Thyroid gland (tissue), 4 donors: Measurements from ENCODE around the gene C10orf105. TPM values are rescaled to one million over a fixed set of nuclear protein-coding genes. Genes with fewer than 3 reads are reported as not detected.

Experiments used
- DNase-seq, 2 donors: peaks; one replicate each; pipeline ENCODE4 v3.0.0-alpha.2; 2019
- H3K27ac ChIP-seq, 3 donors: fragments of 200-600 bp; sonication (generic); 1 replicate in 2 of 3; 2 replicates in 1 of 3; pipeline ENCODE4 v1.5.1; 2016 to 2019; ENCODE audit warnings: mild to moderate bottlenecking in 1 of 3, moderate library complexity in 1 of 3
- H3K27me3 ChIP-seq: fragments of 200-600 bp; sonication (generic); one replicate; pipeline ENCODE4 v1.5.1; 2019
- H3K36me3 ChIP-seq, 2 donors: fragments of 200-600 bp; sonication (generic); one replicate each; pipeline ENCODE4 v1.5.1; 2016 to 2019
- H3K4me1 ChIP-seq, 2 donors: fragments of 200-600 bp; sonication (generic); one replicate each; pipeline ENCODE4 v1.5.1; 2017 to 2019
- H3K4me3 ChIP-seq, 3 donors: fragments of 200-600 bp; sonication (generic); replicated peaks in 1 of 3; 1 replicate in 2 of 3; 2 replicates in 1 of 3; pipeline ENCODE4 v1.5.1; 2016; ENCODE audit warnings: mild to moderate bottlenecking in 1 of 3
- H3K9me3 ChIP-seq: fragments of 200-600 bp; sonication (generic); one replicate; pipeline ENCODE4 v1.5.1; 2017
- POLR2A ChIP-seq, 2 donors: fragments of 450-650 bp; IDR thresholded peaks; one replicate each; pipeline ENCODE4 v1.6.1; 2017; ENCODE audit warnings: antibody characterized with exemption in 2 of 2, mild to moderate bottlenecking in 2 of 2, moderate library complexity in 1 of 2
- WGBS, 2 donors: methylation state at CpG; one replicate each; pipeline ENCODE4 v1.1.5; 2017; 5-methylcytosine and 5-hydroxymethylcytosine counted together
- intact Hi-C: fragments of 100-400 bp; cut with DNase I; formaldehyde crosslinking; loops from one replicate; pipeline ENCODE4 v1.15.1; 2023
- total RNA-seq, 4 donors: library from RNA; depleted of rRNA; stranded (reverse); fragments of >200 nt; gene quantifications; one replicate each; pipeline ENCODE4 v1.2.3, GENCODE V29; 2016
- TF ChIP-seq, protein P1 (sequence below), 6 experiments: fragments of 200-600 bp in 3 of 6; fragments of 450-650 bp in 3 of 6; sonication (generic) in 3 of 6; IDR thresholded peaks; one replicate each; pipeline ENCODE4 v1.5.1; 2016 to 2019; ENCODE audit warnings: antibody characterized with exemption in 6 of 6, mild to moderate bottlenecking in 2 of 6, inconsistent platforms in 1 of 6, moderate library complexity in 1 of 6

Gene C10orf105
- total RNA-seq, 4 donors from 2014 or later = not detected

DNA sequence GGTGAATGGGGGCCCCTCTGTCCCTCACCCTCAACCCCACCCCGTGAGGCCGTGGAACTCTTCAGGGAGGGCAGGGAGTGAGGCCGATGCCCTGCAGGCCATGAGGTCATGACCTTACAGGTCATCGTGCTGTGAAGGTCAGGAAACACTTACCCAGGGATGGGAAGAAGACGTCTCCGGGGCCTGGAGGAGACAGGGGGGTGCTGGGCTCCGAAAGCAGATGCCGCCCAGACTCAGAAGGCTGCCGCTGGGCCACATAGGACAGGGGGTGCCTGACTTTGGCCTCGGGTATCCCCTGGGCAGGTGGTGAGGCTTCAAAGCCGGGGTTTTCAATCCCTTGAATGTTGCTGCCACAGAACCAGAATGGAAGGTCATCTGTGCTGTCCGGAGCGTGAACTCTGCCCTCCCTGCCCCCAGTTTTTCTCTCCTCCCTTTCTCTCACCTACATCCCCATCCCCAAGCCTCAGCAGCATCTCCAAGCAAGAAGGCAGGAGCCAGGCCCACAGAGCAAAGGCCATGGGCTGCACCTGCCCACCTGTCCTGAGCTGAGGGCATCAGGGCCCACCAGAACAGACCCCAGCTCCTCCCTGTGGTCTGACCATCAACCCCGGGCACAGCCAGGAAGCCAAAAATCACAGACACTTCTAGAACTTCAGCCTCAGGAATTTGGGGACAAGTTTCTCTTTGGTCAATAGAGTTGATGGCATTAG is 32.1 kb upstream of the C10orf105 start:
- no peaks in the 10 kb centered on the region for H3K9me3 ChIP-seq
- peaks cover 19 to 49% of the 10 kb centered on the region in 2 donors for H3K4me1 ChIP-seq
- no peak overlapping the region for H3K27ac ChIP-seq
- H3K27me3 ChIP-seq = no peaks in the 10 kb centered on the region
- H3K36me3 ChIP-seq = peaks cover 0 to 8% of the 10 kb centered on the region in 2 donors
- no peak overlapping the region for H3K4me3 ChIP-seq
- TF ChIP-seq POLR2A (IDR thresholded peaks at IDR 0.05) = no peak
- TF ChIP-seq, protein P1, sequence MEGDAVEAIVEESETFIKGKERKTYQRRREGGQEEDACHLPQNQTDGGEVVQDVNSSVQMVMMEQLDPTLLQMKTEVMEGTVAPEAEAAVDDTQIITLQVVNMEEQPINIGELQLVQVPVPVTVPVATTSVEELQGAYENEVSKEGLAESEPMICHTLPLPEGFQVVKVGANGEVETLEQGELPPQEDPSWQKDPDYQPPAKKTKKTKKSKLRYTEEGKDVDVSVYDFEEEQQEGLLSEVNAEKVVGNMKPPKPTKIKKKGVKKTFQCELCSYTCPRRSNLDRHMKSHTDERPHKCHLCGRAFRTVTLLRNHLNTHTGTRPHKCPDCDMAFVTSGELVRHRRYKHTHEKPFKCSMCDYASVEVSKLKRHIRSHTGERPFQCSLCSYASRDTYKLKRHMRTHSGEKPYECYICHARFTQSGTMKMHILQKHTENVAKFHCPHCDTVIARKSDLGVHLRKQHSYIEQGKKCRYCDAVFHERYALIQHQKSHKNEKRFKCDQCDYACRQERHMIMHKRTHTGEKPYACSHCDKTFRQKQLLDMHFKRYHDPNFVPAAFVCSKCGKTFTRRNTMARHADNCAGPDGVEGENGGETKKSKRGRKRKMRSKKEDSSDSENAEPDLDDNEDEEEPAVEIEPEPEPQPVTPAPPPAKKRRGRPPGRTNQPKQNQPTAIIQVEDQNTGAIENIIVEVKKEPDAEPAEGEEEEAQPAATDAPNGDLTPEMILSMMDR (IDR thresholded peaks at IDR 0.05) = no peak
- WGBS, 2 donors = 91 to 92% methylated on average over 11 to 12 of the region's 14 CpGs
- intact Hi-C loops = no loop called here
- DNase-seq = no peak

DNA sequence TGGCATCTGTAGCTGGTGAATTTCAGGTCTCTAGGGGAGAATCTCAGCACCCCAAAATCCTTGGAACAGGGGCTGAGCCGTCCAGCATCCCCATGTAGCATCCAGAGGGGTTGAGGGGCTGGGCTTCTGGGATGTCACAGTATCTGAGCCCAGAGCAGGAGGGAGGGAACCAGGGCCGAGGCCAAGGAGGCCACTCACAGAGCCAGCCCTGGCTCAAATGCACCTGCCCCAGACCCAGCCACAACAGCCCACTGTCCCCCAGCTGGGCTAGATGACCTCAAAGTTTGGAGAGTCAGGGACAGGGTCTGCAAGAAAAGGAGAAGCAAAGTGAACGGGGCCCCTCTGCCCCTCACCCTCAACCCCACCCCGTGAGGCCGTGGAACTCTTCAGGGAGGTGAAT is 31.4 kb upstream of the C10orf105 start:
- intact Hi-C loops = no loop called here
- TF ChIP-seq, protein P1 (IDR thresholded peaks at IDR 0.05) = no peak
- TF ChIP-seq POLR2A (IDR thresholded peaks at IDR 0.05) = no peak
- Histone ChIP-seq H3K27ac (no peak overlapping the region), H3K27me3 (no peaks in the 10 kb centered on the region), H3K36me3 (peaks cover 0 to 8% of the 10 kb centered on the region in 2 donors), H3K4me3 (no peak overlapping the region), H3K9me3 (no peaks in the 10 kb centered on the region), H3K4me1 (peaks cover 26 to 56% of the 10 kb centered on the region in 2 donors)
- WGBS, 2 donors = 86 to 100% methylated on average over 2 to 5 of the region's 5 CpGs
- DNase-seq = no peak

DNA sequence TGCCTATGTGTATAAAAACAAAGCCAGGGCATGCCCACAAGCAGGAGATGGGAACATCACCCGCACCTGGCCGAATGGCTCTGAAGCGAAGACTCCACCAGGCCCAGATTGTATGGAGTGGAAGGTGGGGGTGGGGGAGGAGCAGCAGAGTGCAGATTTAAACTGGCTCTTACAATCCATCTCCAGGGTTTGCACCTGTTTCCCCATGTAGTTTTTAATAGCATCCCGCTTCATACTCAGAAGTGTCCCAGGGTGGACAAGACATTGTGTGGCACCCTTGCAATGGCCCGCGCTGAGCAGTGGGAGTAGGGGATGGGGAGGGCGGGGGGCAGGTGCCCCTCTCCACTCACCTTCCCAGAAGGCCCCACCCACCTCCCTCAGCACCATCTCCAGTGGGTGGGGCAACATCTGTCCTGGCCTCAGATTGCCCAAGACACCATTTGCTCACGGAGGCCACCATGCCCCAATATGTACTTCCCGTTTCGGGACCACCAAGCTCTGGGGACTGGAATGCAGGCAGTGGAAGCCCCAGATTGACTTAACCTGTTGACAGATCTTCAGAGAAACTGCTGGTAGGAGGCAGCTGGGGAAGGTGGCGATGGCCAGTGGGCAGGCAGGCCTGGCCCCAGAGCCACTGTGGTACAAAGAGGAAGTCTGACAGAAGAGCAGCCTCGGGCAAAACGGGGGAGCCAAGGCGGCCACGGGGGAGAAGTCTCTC is 30.7 kb upstream of the C10orf105 start:
- no peak overlapping the region for H3K27ac ChIP-seq

DNA sequence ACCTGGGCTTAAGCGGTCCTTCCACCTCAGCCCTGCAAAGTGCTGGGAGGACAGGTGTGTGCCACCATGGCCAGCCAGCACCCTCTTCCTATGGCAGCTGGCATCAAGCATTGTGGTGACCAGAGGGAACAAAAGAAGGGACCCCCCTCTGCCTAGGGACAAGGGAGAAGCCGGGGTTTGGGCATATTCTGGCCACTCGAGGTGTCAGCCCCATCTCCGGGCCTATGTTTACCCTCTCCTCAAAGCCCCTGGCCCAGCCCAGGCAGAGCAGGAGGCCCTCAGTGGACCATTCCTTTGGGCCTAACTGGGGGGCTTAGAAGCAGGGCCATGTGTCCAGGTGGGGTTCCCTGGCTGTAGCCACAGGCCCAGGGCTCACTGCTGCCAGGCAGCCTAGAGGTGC is 29.8 kb upstream of the C10orf105 start:
- intact Hi-C loops = no loop called here
- no peak for DNase-seq
- peaks cover 0 to 8% of the 10 kb centered on the region in 2 donors for H3K36me3 ChIP-seq
- peak overlapping the region; percentile 39 to 53 (median 41) for H3K27ac ChIP-seq
- no peaks in the 10 kb centered on the region for H3K27me3 ChIP-seq
- WGBS, 2 donors = 92 to 94% methylated on average over 2 to 4 of the region's 4 CpGs
- H3K9me3 ChIP-seq = no peaks in the 10 kb centered on the region
- no peak for TF ChIP-seq POLR2A (IDR thresholded peaks at IDR 0.05)
- TF ChIP-seq, protein P1 (IDR thresholded peaks at IDR 0.05) = no peak
- peaks cover 16 to 46% of the 10 kb centered on the region in 2 donors for H3K4me1 ChIP-seq
- H3K4me3 ChIP-seq = no peak overlapping the region

More for the DNA sequence above, 30.7 kb upstream of the C10orf105 start:
- no peak for DNase-seq
- no peak overlapping the region for H3K4me3 ChIP-seq
- peaks cover 0 to 8% of the 10 kb centered on the region in 2 donors for H3K36me3 ChIP-seq
- TF ChIP-seq POLR2A (IDR thresholded peaks at IDR 0.05) = no peak
- TF ChIP-seq, protein P1 (IDR thresholded peaks at IDR 0.05) = no peak
- peaks cover 25 to 55% of the 10 kb centered on the region in 2 donors for H3K4me1 ChIP-seq
- H3K9me3 ChIP-seq = no peaks in the 10 kb centered on the region
- H3K27me3 ChIP-seq = no peaks in the 10 kb centered on the region
- intact Hi-C loops = no loop called here
- 82 to 93% methylated on average over 11 to 15 of the region's 15 CpGs for WGBS, 2 donors
